Right lobe of liver (tissue), 4 donors: ENCODE results near the gene HIPK3.

Experiments
- POLR2A ChIP-seq: fragments of 450-650 bp; IDR thresholded peaks from one replicate; pipeline ENCODE4 v1.6.1; 2017; ENCODE audit warnings: antibody characterized with exemption, mild to moderate bottlenecking
- TF ChIP-seq, protein P1 (sequence below), 4 donors: fragments of 200-600 bp in 3 of 4; fragments of 450-650 bp in 1 of 4; IDR thresholded peaks; one replicate each; pipeline versions ENCODE4 v1.5.1 to v1.8.0; 2016 to 2022; ENCODE audit warnings: antibody characterized with exemption in 4 of 4, mild to moderate bottlenecking in 2 of 4
- donor health status: DM: no; HTN: no; CAD: no.
- donor health status: DM: no; HTN: no; CAD: no.
- donor health status: DM: no; HTN: yes; CAD: no.

- TF ChIP-seq POLR2A: no peak
- TF ChIP-seq, protein P1, sequence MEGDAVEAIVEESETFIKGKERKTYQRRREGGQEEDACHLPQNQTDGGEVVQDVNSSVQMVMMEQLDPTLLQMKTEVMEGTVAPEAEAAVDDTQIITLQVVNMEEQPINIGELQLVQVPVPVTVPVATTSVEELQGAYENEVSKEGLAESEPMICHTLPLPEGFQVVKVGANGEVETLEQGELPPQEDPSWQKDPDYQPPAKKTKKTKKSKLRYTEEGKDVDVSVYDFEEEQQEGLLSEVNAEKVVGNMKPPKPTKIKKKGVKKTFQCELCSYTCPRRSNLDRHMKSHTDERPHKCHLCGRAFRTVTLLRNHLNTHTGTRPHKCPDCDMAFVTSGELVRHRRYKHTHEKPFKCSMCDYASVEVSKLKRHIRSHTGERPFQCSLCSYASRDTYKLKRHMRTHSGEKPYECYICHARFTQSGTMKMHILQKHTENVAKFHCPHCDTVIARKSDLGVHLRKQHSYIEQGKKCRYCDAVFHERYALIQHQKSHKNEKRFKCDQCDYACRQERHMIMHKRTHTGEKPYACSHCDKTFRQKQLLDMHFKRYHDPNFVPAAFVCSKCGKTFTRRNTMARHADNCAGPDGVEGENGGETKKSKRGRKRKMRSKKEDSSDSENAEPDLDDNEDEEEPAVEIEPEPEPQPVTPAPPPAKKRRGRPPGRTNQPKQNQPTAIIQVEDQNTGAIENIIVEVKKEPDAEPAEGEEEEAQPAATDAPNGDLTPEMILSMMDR (IDR thresholded peaks at IDR 0.05): no peak
Observed at GRCh38 chr11:33320814-33321330, 63.7 kb downstream of the HIPK3 start.
